ENCODE measurements around the gene XPOT. TPM values are rescaled to one million over a fixed set of nuclear protein-coding genes. Genes with fewer than 3 reads are reported as not detected.

XPOT gene
- total RNA-seq, 6 experiments from 2014 or later: 78.1 to 97.9 (median 84.7) TPM

DNA sequence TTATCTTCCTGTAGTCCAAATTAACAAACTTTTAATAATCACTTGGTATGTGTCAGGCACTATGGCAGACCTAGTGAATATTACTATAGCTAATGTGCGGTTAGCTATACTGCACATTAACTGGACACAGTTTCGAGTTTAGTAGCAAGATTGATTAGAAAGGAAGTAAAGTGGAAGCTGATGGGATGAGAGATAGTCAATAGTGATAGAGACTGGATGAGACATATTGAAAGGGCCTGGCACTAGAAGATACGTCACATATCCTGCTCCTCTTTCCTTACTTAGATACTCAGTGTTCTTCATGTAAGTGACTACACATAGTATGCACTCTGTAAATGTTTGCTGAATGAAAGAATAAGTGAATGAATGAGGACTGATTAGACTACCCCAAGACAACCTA is 53.3 kb downstream of the XPOT start:
- Mint-ChIP-seq H3K9me3 (no peaks in the 10 kb centered on the region), H3K4me3 (no peak overlapping the region), H3K27ac (no peak overlapping the region), H3K36me3 (ENCODE audit: low read depth) (peaks cover 40% of the 10 kb centered on the region), H3K4me1 (ENCODE audit: low read depth) (peaks cover 75% of the 10 kb centered on the region), H3K27me3 (ENCODE audit: insufficient read depth) (peaks cover 3% of the 10 kb centered on the region; the same call in 1 of the 2 replicates)
- TF ChIP-seq, protein P1, sequence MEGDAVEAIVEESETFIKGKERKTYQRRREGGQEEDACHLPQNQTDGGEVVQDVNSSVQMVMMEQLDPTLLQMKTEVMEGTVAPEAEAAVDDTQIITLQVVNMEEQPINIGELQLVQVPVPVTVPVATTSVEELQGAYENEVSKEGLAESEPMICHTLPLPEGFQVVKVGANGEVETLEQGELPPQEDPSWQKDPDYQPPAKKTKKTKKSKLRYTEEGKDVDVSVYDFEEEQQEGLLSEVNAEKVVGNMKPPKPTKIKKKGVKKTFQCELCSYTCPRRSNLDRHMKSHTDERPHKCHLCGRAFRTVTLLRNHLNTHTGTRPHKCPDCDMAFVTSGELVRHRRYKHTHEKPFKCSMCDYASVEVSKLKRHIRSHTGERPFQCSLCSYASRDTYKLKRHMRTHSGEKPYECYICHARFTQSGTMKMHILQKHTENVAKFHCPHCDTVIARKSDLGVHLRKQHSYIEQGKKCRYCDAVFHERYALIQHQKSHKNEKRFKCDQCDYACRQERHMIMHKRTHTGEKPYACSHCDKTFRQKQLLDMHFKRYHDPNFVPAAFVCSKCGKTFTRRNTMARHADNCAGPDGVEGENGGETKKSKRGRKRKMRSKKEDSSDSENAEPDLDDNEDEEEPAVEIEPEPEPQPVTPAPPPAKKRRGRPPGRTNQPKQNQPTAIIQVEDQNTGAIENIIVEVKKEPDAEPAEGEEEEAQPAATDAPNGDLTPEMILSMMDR (IDR thresholded peaks at IDR 0.05): no peak
- DNase-seq: no peak

DNA sequence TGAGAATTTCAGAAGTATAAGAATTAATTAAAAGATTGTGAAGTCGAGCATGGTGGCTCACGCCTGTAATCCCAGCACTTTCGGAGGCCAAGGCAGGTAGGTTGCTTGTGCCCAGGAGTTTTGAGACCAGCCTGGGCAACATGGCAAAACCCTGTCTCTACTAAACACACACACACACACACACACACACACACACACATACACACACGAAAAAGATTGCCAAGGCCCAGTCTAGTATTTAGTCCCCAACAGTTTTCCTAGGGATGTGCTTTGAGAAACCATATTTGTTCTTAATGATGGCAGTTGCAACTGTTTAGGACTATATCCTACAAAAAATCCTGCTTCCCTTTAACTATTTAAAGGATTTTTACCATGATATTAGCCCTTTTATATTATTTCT is 53.7 kb downstream of the XPOT start:
- TF ChIP-seq, protein P1 (IDR thresholded peaks at IDR 0.05): no peak
- Mint-ChIP-seq H3K4me1 (ENCODE audit: low read depth) (peaks cover 77% of the 10 kb centered on the region), H3K4me3 (no peak overlapping the region), H3K27ac (no peak overlapping the region), H3K36me3 (ENCODE audit: low read depth) (peaks cover 40% of the 10 kb centered on the region), H3K9me3 (no peaks in the 10 kb centered on the region), H3K27me3 (ENCODE audit: insufficient read depth) (no peaks in the 10 kb centered on the region)
- no peak for DNase-seq

DNA sequence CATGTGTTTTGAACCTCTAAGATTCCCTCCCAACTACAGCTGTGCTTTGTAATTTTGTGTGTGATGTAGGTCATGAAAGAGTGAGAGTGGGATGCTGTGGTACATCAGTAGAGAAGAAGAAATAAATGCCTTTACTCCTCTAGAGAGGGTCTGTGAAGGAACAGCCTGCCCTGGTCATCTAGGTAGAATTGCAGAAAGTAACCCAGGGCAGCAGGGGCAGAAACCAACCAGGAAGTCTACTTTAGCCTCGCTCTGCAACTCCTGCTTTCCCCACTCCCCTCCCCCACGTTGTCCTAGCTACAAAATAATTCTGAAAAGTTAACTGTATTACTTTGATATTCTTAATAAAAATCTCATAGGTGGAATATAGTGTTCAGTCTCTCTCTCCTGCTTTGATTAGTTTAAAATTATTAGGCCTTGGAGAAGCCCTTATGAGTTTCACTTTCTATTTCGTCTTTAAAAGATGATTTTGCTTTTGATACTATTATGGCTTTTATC is 55.3 kb downstream of the XPOT start:
- Mint-ChIP-seq H3K4me1 (ENCODE audit: low read depth) (peaks cover 80% of the 10 kb centered on the region), H3K9me3 (no peaks in the 10 kb centered on the region), H3K36me3 (ENCODE audit: low read depth) (peaks cover 41% of the 10 kb centered on the region), H3K4me3 (peak overlapping the region; percentile 58; the same call in 1 of the 2 replicates), H3K27me3 (ENCODE audit: insufficient read depth) (no peaks in the 10 kb centered on the region), H3K27ac (peak overlapping the region; percentile 47)
- TF ChIP-seq, protein P1 (IDR thresholded peaks at IDR 0.05): no peak
- DNase-seq: no peak

DNA sequence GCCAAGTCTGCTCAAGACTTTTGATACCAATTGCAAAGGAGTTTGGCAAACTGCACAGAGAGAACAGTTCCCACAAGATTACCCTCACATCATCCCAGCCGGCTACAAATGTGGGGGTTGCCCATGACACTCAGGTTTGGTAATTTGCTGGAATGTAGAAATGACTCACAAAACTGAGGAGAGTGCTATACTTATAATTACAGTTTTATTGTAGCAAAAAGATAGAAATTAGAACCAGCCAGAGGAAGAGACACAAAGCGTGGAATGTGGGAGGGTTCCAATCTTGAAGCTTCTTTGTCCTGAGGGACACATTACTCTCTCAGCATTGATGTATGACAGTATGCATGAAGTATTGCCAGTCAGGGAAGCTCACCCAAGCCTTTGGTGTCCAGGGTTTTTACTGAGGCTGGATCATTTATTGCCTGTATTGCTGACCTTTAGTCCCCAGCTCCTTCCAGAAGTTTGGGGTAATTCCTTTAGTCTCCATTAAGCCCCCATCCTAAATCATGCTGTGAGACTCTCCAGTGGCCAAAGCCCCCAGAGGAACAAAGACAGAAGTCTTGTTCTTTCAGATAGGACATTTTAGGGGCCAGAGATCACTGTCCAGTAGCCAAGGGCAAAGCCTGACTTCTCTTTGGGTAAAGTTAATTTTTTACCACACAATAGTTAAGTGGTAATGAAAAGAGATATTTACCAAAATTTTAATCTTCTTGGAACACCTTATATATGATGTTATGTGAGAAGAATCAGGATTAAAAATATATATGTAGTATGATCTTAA is 57.6 kb downstream of the XPOT start:
- H3K36me3 Mint-ChIP-seq (ENCODE audit: low read depth): peaks cover 44% of the 10 kb centered on the region
- DNase-seq: peak; percentile 85
- no peaks in the 10 kb centered on the region; the same call in 1 of the 2 replicates for H3K27me3 Mint-ChIP-seq (ENCODE audit: insufficient read depth)
- H3K4me3 Mint-ChIP-seq: peak overlapping the region; percentile 24
- TF ChIP-seq, protein P1 (IDR thresholded peaks at IDR 0.05): no peak
- H3K9me3 Mint-ChIP-seq: no peaks in the 10 kb centered on the region
- H3K4me1 Mint-ChIP-seq (ENCODE audit: low read depth): peaks cover 70% of the 10 kb centered on the region
- peak overlapping the region; percentile 86 for H3K27ac Mint-ChIP-seq

DNA sequence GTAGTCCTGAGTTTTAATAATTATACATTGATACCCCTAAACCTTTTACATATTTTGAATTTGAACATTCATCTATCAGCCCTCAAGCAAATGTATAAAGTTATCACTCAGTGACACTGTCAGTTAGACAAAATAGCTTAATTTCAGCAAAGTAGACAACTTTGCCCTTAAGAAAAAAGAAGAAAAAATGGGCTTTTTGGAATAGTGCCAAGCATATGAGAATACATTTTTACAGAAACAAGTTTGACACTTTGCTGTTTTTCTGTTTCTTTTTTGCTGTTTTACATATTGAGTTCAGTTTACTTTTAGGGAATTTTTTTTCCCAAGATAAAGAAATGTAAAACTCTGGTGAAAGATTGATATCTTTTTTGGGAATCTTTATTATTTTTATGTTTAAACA is 62.0 kb downstream of the XPOT start:
- Mint-ChIP-seq H3K4me3 (no peak overlapping the region), H3K9me3 (no peaks in the 10 kb centered on the region), H3K27ac (no peak overlapping the region), H3K4me1 (ENCODE audit: low read depth) (peaks cover 41% of the 10 kb centered on the region), H3K36me3 (ENCODE audit: low read depth) (peaks cover 35% of the 10 kb centered on the region), H3K27me3 (ENCODE audit: insufficient read depth) (no peaks in the 10 kb centered on the region; the same call in 1 of the 2 replicates)
- DNase-seq: no peak
- TF ChIP-seq, protein P1 (IDR thresholded peaks at IDR 0.05): no peak
